HTR-8/SVneo (cell line): Measurements from ENCODE around the gene CDH4.

Experiments
- DNase-seq: peaks from one replicate; pipeline ENCODE4 v3.0.0; 2011; ENCODE audit warnings: low spot score, mixed read lengths; ENCODE audit not compliant: insufficient read length
- FAIRE-seq: peaks from 2 replicates; lab custom pipeline; 2011; peaks lifted over from hg19 to GRCh38; lab: Jason Lieb, UNC

The CDH4 gene

GRCh38 chr20:61557621-61558020 lies 305.6 kb downstream of the CDH4 start:
- DNase-seq: no peak
- peak; percentile 67 for FAIRE-seq

- FAIRE-seq (peak; percentile 66), DNase-seq (no peak)
Measured at GRCh38 chr20:61558726-61559125, 306.7 kb downstream of the CDH4 start.

GRCh38 chr20:61559706-61560315 lies 307.8 kb downstream of the CDH4 start:
- DNase-seq (no peak), FAIRE-seq (no peak)

DNA sequence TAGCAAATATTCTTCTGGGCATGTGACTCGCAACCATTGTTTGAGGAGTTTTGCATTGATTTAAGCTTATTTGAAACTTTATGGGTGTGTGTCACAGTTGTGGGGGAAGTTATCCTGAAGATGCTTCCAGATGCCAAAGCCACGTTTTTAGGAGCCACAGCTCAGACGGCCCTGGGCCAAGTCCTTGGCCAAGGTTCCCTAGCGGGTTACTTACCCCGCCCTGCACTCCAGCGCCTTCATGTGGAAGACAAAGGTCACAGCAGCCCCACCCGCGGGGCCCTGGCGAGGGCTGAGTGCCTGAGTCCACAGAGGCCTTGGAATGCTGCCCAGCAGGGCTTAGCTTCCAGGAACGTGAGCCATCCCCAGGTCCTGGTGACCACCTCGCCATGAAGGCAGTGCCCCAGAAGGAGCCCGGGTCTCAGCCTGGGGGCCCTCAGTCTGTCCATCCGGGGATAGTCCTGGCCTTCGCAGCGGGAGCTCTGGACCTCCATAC lies 308.3 kb downstream of the CDH4 start:
- FAIRE-seq (no peak), DNase-seq (no peak)

DNA sequence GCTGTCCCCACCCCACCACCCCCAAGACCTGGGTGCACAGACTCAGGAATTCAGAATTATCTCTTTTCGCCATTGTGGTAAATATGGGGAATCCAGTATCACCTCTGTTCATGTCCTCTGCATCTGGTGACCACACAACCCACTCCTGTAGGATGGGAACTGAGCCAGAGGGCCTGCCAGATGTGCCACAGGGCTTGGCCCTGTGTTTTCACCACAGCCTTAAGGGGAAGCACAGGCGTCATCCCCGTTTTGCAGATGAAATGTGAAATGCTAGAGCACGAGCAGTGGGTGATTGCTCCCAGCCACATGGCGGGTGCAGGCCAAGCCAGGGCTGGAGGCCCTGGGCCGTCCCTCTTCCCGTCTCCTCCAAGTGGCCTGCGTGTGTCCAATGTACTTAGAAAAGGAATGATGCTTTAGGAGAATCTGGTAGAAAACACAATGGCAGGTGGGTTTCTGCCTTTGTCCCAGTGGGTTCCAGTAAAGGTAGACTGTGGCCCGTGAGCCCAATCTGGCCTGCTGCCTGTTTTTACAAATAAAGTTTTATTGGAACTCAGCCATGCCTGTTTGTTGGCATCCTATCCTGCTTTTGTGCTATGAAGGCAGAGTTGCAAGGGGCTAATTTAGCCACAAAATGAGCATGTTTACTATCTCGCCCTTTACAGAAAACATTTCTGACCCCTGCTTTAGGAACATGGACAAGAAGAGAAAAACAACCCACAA lies 309.2 kb downstream of the CDH4 start:
- FAIRE-seq (peak; percentile 38), DNase-seq (no peak)

- FAIRE-seq (no peak), DNase-seq (no peak)
Measured at GRCh38 chr20:61562491-61562890, 310.4 kb downstream of the CDH4 start.

GRCh38 chr20:61562897-61563504 lies 310.9 kb downstream of the CDH4 start:
- FAIRE-seq (no peak), DNase-seq (no peak)

GRCh38 chr20:61564628-61565027 lies 312.6 kb downstream of the CDH4 start:
- FAIRE-seq (peak; percentile 83), DNase-seq (no peak)

DNA sequence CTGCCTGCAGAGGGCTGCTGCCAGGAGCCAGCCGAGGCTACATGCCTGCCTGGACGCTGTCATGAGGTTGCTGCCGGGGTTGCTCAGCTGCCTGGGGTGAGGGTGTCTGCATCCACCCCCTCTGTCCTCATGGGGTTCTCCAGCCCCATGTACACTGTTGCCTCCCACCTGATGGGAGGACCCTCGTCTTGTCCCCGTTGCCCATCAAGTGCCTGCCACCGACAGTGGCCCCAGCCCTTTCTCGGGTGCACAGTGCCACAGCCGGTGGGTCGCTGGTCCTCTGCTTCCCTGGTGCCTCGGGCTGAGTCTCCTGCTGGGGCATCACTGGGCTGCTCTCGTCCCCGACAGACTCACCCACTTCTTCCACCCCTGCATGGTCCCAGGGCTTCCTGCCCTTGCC lies 313.7 kb downstream of the CDH4 start:
- FAIRE-seq (peak; percentile 31), DNase-seq (no peak)

DNA sequence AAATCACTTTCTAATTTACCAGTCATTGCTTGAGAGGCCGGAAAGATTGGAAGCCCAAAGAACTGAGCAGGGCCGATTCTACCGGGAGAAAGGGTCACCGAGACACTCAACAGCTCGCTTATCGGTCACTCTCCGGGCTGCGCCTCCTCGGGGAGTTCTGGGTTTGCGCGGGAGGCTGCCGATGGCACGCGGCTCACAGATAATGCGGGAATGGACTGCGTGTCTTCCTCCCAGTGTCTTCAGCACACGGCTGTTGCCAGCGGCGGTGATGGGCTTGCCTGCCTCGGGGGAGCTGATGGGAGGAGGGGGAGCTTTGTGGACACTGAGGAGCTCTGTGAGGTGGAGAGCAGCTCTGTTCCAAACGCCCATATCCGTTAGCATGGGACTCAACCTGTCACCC lies 314.6 kb downstream of the CDH4 start:
- DNase-seq (no peak), FAIRE-seq (peak; percentile 85)

DNA sequence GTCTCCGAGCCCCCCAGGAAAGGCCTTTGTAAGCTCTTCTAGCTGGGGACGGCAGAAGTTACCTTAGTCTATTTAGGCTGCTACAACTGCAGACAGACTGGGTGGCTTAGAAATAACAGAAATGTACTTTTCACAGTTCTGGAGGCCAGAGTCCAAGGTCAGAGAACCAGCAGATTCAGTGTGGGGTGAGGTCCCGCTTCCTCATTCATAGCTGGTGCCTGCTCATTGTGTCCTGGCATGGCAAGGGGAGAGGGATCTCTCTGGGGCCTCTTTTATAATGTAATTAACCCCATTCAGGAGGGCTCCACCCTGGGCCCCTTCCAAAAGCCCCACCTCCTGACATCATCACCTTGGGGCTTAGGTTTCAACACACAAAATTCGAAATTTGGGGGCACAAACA lies 315.1 kb downstream of the CDH4 start:
- FAIRE-seq (no peak), DNase-seq (no peak)

GRCh38 chr20:61569825-61570224 lies 317.8 kb downstream of the CDH4 start:
- FAIRE-seq (no peak), DNase-seq (no peak)

DNA sequence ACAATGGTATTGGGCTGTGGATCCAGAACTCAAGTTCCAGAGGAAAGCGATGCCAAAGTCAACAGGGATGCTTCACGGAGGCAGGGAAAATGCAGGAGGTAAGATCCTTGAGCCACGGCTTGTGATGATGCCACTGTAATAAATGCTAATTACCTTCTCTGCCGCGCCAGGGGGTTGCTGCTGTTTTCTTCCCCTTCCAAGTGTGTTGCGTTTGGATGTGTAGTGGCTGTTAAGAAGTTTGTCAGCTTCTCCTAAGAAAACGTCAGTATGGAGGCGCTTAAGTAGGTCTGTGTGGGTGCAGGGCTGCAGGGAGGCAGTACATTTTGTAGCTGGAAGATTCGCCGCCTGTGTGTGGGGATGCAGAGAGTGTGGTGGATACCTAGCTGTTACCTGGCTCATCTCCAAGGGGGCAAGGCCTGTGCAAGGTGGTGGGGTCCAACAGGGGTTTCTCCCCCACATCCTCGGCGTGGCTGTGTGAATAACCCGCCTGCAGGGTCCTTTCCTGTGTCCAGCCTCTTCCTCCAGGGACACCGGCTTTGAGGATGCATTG lies 318.7 kb downstream of the CDH4 start:
- no peak for DNase-seq
- FAIRE-seq: no peak

DNA sequence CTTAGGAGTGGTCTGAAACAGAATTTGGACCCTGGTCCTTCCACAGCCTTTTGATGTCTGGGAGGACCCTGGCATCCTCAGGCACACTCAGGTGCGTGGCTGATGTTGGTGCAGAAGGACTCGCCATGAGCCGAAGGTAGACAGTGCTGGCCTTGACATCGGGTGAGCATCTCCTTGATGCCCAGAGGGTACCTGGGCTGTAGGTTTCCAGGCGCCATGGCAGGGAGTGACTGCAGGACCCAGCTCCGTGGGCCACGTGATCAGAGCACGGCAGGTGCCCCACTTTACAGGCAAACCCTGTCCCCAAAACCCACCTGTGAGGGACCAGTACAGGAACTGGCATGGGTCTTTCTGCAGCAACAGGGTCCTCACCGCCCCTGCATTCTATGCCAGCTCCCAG lies 319.2 kb downstream of the CDH4 start:
- FAIRE-seq (peak; percentile 79), DNase-seq (no peak)

DNA sequence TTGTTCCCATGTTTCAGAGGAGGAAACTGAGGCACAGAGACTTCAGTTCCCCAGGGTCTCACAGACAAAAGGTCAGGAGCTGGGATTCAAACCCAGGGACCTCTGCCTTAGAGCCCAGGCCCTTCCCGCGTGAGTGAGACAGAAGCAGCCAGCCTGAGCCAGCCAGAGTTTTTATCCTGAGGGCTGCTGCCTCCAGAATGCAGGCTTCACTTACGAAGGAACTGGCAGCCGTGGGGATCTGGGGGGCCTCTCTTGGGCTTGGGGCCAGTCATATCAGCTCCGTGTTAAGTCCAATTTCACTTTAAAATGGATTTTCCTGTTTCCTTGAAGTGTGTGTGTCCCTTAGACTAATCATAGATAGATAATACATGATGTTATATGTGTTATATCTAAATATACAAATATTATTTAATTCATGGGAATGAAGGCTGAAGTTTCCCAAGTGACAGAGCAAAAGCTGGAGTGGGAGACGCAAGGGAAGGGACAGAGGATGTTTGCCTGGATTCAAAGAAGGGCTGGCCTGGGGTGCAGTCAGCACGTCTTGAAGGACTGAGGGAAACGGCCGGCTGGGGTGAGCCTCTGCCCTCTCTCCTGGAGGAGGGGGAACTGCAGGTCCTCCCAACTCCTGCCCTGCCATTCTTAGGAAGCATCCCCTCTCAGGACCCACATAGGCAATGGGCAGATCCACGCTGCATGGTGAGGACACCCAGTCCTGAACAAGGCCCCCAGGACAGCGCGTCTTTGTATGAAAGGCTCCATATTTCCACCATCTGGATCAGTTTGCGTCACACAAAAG lies 320.1 kb downstream of the CDH4 start:
- FAIRE-seq: no peak

GRCh38 chr20:61572789-61573188 lies 320.7 kb downstream of the CDH4 start:
- FAIRE-seq (peak; percentile 92), DNase-seq (no peak)

More for the DNA sequence above, 320.1 kb downstream of the CDH4 start:
- DNase-seq: no peak

GRCh38 chr20:61573415-61574305 lies 321.6 kb downstream of the CDH4 start:
- DNase-seq (no peak), FAIRE-seq (peak; percentile 69)

DNA sequence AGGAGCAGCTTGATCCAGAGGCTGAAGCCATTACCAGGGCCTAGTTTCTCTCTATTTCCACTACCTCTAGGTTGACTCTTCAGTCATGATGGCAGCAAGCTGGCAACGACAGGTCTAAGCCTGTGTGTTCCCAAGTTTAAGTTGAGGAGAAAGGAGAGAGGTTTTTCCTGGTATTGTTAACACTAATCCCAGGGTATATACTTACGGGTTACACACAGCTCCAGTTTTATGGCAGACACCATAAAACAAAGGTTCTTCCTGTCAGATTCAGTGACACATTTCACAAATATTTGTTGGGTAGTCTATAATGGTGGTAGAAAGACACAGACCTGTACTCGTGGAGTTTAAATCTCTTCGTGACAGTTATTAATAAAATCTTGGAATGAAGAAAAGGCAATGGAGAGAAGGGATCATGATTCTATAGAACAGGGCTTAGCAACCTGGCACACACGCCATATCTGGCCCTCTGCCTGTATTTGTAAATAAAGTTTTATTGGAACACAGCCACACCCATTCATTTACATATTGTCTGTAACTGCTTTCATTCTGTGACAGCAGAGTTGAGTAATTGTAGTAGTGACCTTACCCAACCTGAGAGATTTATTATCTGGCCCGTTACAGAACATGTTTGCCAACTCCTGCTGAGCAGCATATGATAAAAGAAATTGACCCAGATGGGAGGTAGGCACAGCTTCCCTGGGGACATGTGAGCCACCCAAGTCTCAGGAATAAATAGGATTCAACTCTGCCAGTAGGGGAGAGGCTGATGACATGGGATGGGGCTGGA lies 323.3 kb downstream of the CDH4 start:
- DNase-seq: peak; percentile 48

GRCh38 chr20:61576372-61576771 lies 324.3 kb downstream of the CDH4 start:
- FAIRE-seq (peak; percentile 67), DNase-seq (no peak)

More for the DNA sequence above, 323.3 kb downstream of the CDH4 start:
- FAIRE-seq: peak; percentile 89
